Osteoblast (primary cell): ENCODE measurements around the gene LRRC73. TPM values are rescaled to one million over a fixed set of nuclear protein-coding genes. Genes with fewer than 3 reads are reported as not detected.

Experiments used
- DNase-seq: peaks from one replicate; pipeline ENCODE4 v3.0.0; 2011; ENCODE audit warnings: low spot score, mixed read lengths; ENCODE audit not compliant: insufficient read length; ENCODE audit errors: missing footprints
- H2AFZ ChIP-seq: 2 replicates; pipeline ENCODE4 v1.6.0; 2011; ENCODE audit warnings: mild to moderate bottlenecking, low read length
- H3K27ac ChIP-seq: 2 replicates; pipeline ENCODE4 v1.5.1; 2011; ENCODE audit warnings: mild to moderate bottlenecking, low read depth, low read length, moderate library complexity
- H3K27me3 ChIP-seq: 2 replicates; pipeline ENCODE4 v1.6.0; 2012; ENCODE audit warnings: mild to moderate bottlenecking, control low read depth, inconsistent platforms, low read length, moderate library complexity; ENCODE audit not compliant: insufficient read depth
- H3K36me3 ChIP-seq: 2 replicates; pipeline ENCODE4 v1.5.1; 2011; ENCODE audit warnings: mild to moderate bottlenecking, low read length, control low read depth, moderate library complexity; ENCODE audit not compliant: insufficient read depth
- H3K4me1 ChIP-seq: 2 replicates; pipeline ENCODE4 v1.5.1; 2011; ENCODE audit warnings: mild to moderate bottlenecking, low read length, control low read depth, moderate library complexity; ENCODE audit not compliant: insufficient read depth
- H3K4me2 ChIP-seq: 2 replicates; pipeline ENCODE4 v1.6.0; 2011; ENCODE audit warnings: mild to moderate bottlenecking, low read length; ENCODE audit not compliant: insufficient read depth
- H3K4me3 ChIP-seq: fragments of 200-600 bp; sonication (generic); 3 replicates; pipeline ENCODE4 v1.5.1; 2012; ENCODE audit warnings: mild to moderate bottlenecking, low read length, inconsistent platforms; ENCODE audit not compliant: insufficient read depth
- H3K79me2 ChIP-seq: 2 replicates; pipeline ENCODE4 v1.6.0; 2012; ENCODE audit warnings: mild to moderate bottlenecking, low read length, control low read depth, inconsistent platforms; ENCODE audit not compliant: insufficient read depth
- H3K9me3 ChIP-seq: 2 replicates; pipeline ENCODE4 v1.5.1; 2011; ENCODE audit warnings: low read depth, low read length, control low read depth
- H4K20me1 ChIP-seq: 2 replicates; pipeline ENCODE4 v1.6.0; 2012; ENCODE audit warnings: mild to moderate bottlenecking, low read length, control low read depth; ENCODE audit not compliant: insufficient read depth
- CTCF ChIP-seq: IDR thresholded peaks from 2 replicates; pipeline ENCODE4 v1.5.1; 2011; ENCODE audit warnings: mild to moderate bottlenecking, low read depth, low read length, moderate library complexity; ENCODE audit errors: extremely low read depth
- total RNA-seq: library from RNA; depleted of rRNA; stranded (reverse); fragments of >200 nt; gene quantifications from 2 replicates; pipeline ENCODE4 v1.2.3, GENCODE V29; 2012

LRRC73 gene
- total RNA-seq, 1 donor = 0.36 TPM

- TF ChIP-seq CTCF = no peak
- H3K9me3 ChIP-seq = no peaks in the 10 kb centered on the region
- no peak overlapping the region for H3K27ac ChIP-seq
Measured at GRCh38 chr6:43521836-43522235, 11.7 kb upstream of the LRRC73 start.

DNA sequence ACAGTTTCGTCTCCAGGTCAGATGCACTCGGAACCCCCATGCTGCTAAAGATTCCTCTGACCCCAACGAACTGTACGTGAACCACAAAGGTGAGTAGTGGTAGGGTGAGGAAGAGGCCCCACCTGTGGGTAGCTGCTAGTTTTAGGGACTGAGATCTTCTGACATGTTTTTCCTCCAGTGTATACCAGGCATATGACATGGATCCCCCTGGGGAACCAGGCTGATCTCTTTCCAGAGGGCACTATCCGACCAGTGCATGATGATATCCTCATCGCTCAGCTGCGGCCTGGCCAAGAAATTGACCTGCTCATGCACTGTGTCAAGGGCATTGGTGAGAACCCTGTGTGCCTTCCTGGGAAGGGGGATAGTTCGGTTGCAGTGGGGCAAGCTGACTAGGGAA, 10.0 kb upstream of the LRRC73 start:
- H2AFZ ChIP-seq = no peak overlapping the region
- H4K20me1 ChIP-seq = peaks cover 23% of the 10 kb centered on the region
- peaks cover 53% of the 10 kb centered on the region for H3K79me2 ChIP-seq
- no peak for TF ChIP-seq CTCF
- no peaks in the 10 kb centered on the region for H3K27me3 ChIP-seq
- no peak overlapping the region for H3K27ac ChIP-seq
- no peak overlapping the region for H3K4me2 ChIP-seq
- no peak overlapping the region for H3K4me3 ChIP-seq
- DNase-seq = no peak
- H3K9me3 ChIP-seq = no peaks in the 10 kb centered on the region
- H3K4me1 ChIP-seq = peaks cover 19% of the 10 kb centered on the region
- H3K36me3 ChIP-seq = peaks cover 64% of the 10 kb centered on the region

More at GRCh38 chr6:43521836-43522235, 11.7 kb upstream of the LRRC73 start:
- H3K36me3 ChIP-seq = peaks cover 75% of the 10 kb centered on the region
- H3K79me2 ChIP-seq = peaks cover 37% of the 10 kb centered on the region
- H3K27me3 ChIP-seq = no peaks in the 10 kb centered on the region
- H3K4me1 ChIP-seq = peaks cover 9% of the 10 kb centered on the region
- DNase-seq = no peak
- no peak overlapping the region for H3K4me3 ChIP-seq
- peaks cover 15% of the 10 kb centered on the region for H4K20me1 ChIP-seq
- no peak overlapping the region for H3K4me2 ChIP-seq
- H2AFZ ChIP-seq = no peak overlapping the region

DNA sequence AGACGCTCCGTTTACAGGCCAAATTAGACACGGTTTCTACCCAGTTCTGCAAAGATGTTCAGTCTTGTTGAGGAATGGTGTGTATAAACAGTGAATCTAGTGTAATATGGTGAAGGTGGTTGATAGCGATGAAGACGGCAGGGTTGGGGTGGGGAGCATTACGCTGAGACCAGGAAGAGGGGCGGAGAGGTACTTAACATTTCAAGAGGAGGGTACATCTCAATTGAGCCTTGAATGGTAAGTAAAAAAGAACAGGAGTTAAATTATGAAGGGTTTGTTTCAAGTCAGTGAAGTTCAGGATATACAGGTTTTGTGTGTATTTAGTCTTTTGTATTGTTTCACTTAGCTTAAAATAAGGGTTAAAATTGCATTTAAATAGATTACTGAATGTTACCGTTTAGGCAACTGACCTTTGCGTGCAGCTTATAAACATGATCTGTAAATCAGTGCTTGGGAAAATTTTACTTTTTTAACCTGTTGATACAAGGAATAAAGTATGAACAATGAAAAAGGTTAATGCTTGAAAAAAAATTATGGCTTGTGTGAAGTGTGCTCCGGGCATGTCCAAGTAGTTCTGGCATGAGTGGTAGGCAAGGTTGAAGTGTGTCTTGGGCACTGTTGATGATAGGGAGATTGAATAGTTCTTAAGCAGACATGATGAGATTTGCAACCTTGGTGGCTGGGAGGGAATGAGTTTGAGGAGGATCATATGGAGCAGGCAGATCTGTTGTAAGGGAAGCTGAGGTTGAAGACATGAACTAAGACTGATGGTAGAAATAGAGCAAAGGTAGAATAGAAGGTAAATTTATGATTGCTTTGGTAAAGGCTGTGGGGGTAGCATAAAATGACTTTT, 7.6 kb upstream of the LRRC73 start:
- Histone ChIP-seq H4K20me1 (peaks cover 30% of the 10 kb centered on the region), H3K4me1 (peaks cover 19% of the 10 kb centered on the region), H2AFZ (peak overlapping the region; percentile 96), H3K79me2 (peaks cover 73% of the 10 kb centered on the region), H3K4me2 (peak overlapping the region; percentile 97), H3K9me3 (no peaks in the 10 kb centered on the region), H3K4me3 (peak overlapping the region; percentile 99), H3K36me3 (peaks cover 63% of the 10 kb centered on the region), H3K27ac (peak overlapping the region; percentile 92), H3K27me3 (no peaks in the 10 kb centered on the region)
- DNase-seq = no peak
- TF ChIP-seq CTCF = no peak

DNA sequence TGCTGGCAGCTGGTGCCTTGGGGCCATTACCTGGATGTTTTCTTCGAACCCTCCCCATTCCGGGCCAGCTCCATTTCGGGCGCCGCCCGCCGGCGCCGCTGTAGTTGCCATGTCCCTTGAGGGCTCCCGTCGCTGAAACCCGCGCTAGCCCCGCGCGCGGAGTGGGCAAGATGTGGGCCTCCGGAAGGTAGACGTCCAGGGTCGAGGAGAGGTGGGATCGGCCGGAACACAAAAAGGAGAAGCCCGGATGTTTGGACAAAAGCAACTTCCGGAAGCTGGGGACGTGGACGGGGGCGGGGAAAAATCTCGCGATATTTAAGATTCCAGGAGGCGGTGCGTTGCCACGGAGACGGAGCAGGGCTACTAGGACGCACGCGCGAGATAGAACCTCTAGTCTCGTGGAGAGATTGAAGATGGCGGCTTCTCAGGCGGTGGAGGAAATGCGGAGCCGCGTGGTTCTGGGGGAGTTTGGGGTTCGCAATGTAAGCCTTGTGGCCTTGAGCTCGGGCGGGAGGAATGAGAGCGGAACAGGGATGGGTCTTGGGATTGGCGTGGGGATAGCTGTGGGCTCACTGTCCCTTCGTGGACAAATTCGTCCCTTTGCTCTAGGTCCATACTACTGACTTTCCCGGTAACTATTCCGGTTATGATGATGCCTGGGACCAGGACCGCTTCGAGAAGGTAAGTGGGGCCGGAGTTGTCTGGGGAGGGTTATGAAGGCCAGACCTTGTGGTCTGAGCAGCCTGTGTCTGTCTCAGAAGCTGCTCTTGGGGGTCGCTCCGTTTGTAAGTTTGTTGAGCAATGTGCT, 6.8 kb upstream of the LRRC73 start, which contains the start of the genes POLR1C and YIPF3:
Gene POLR1C, plus strand, starts transcription at position 393 of the 808 bp plus-strand sequence. Its CDS starts 21 bp downstream, at position 414.
Gene YIPF3, minus strand, starts transcription at position 230 of the 808 bp plus-strand sequence. Its CDS starts 119 bp downstream, at position 111.
- Histone ChIP-seq H3K27ac (peak within 1 kb of the TSS; percentile 92), H3K4me1 (peaks cover 19% of the 10 kb centered on the region), H3K27me3 (no peaks in the 10 kb centered on the region), H4K20me1 (peaks cover 34% of the 10 kb centered on the region), H2AFZ (peak within 1 kb of the TSS; percentile 96), H3K4me2 (peak within 1 kb of the TSS; percentile 97), H3K9me3 (no peaks in the 10 kb centered on the region), H3K79me2 (peaks cover 73% of the 10 kb centered on the region), H3K4me3 (peak within 1 kb of the TSS; percentile 99), H3K36me3 (peaks cover 63% of the 10 kb centered on the region)
- no peak for TF ChIP-seq CTCF
- peak; percentile 99 for DNase-seq
